Stimulated activated CD4-positive, alpha-beta T cell treated with anti-CD3 and anti-CD28 coated beads, TNF-alpha, amount 100 ng/mL, for 4 hours (primary cell): Measurements from ENCODE around the gene SGK1.
"Not testable (repeated sequence)": the region's sequence is repeated elsewhere in the genome, so short reads cannot be mapped to it uniquely, and the experiment has no call there.

Experiments
- DNase-seq, 3 experiments: peaks; one replicate each; pipeline ENCODE4 v3.0.0-alpha.2; 2020; ENCODE audit warnings: low read depth in 3 of 3

The SGK1 gene

DNA sequence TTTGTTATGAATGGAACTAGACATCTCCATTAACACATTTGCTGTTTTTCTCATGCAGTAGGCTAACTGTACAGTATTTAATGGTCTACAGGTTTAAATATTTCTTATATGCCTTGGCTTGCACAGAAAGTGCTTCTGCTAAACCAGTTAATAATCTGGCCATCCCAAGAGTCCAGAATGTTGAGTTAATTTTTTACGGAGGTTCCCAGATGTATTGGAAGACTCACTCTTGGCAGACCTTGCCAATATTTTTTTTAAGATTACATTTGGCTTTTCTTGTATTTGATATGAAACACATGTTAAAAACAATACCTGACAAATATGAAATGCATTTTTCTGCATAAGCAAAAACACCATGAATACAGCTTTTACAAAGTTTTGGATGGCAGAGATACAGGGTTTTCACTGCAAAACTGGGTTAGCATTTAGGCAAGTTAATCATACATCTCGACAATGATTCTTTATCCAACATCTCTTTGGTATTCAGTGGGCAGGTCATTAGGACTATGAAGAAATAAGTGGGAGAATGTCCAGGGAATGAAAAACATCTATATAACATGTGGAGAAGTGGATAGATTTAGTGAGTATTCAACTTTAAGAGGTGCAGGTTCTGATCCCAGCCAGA lies 94.0 kb downstream of the SGK1 start:
- DNase-seq = no peak

DNA sequence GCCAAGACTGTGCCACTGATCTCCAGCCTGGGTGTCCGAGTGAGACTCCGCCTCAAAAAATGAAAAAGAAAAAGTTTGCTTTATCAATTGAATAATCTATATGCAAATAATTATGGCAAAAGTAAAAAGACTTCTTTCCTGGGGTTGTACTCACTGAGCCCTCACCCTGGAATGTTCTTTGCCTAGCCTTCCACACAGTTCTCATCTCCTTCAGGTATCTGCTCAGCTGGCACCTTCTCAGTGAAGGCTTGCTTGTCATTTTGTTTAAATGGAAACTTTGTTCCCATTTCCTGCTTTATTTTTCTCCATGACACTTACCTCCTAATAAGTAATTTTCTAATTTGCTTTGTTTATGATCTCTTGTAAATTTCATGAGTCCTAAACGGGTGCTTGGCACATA lies 96.7 kb downstream of the SGK1 start:
- no peak for DNase-seq

DNA sequence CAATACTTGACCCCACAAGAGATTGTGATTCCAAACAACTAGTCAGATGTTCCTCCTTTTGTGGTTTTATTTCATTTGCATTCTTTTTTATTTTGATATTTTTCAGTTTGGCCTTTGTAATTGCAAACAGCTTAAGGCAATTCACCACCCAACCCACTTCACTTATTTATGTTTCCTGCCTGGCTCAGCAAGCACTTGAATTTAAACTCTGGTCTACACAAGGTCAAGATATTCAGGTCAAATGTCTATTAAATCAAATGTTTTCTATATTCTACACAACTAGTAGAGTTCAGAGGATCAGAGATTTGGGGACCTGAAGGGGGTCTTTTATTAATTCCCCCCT lies 100.1 kb downstream of the SGK1 start:
- DNase-seq = no peak

DNA sequence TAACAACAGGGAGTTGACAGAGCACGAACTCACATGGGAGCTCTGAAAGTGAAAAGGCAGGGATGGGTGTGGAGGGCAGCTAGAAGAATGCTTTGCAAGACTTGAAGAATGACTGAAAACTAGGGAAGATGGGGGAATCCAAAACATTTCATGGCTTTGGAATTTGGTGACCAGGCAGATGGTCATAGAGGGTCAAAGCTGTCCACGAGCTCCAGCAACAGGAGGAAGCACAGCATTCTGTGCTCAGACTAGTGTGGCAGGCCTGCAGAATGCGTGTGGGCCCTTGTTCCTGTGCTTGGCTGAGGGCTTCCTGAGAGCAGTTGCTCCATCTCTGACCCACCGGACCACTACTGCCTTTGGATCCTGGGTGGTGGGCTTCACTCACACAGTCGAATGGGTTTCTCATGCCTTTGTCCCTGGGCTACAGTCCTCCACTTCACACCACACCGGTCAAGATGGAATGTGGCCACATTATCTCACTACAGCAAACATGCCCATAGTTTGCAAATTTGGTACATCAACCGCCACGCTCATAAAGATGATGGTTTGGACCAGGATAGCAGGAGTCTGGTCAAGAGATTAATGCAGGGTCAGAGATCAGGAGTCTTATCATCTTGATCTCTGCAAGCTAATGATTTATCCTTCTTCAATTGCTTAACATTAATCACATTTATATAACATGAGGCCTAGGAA lies 100.7 kb downstream of the SGK1 start:
- DNase-seq = no peak

DNA sequence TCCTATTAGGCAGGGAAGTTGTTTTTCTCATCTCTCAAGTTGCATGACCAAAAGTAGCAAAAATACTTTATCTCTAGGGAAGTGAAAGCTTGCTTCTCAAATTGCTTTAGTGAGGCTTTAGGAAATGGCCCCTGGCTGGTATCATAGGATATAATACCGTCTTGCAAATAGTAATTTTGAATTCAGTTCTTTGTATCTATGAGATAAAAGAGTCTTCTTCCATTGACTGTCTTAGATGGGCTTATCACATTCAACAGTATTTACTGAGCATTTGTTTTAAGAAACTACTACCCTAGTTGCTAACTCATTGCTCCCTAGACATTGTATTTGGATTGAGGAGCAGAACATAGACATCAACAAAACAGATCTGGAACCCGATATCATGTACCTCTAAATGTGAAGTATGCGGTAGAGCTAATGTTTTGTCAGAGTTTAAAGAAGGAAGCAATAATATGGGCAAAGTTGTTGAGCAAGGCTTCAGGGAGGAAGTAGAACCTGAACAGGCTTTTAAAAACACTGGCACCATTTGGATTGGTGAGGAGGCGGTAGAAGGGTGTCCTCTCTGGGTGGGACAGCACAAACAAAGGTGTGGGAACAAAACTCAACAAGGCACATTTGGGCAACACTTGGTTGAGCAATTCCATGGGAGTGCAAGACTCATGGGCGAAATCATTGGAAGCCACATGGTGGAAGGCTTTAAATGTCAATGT lies 101.5 kb downstream of the SGK1 start:
- DNase-seq = no peak

DNA sequence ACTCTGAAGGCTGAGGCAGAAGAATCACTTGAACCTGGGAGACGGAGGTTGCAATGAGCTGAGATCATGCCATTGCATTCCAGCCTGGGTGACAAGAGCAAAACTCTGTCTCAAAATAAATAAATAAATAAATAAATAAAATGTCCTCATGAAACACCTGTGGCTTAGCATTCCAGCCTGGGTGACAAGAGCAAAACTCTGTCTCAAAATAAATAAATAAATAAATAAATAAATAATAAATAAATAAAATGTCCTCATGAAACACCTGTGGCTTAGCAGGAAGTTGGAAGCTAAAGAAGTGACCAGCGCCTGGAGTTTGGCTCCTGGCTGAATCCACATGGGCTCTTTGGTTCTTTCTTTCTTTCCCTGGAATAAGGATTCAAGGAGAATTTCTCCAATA lies 104.5 kb downstream of the SGK1 start:
- DNase-seq = not testable (repeated sequence)

DNA sequence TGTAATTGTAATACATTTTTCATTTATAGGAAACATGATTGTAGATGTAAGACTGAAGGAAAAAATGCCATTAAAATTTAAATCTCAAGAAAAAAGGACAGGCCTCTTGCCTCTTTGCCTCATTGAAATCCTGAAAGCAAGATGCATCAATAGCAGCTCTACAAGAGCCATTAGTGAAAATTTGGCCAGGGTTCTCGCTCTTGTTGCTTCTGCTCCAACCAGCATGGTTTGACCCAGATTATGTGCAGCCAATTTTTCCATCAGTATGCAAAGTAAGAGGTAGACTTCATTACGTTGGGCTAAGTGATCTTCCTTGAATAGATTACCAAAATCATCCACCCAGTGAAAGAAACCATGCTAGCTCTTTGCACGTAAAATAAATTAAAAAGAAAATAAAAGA lies 106.6 kb downstream of the SGK1 start:
- DNase-seq = no peak

DNA sequence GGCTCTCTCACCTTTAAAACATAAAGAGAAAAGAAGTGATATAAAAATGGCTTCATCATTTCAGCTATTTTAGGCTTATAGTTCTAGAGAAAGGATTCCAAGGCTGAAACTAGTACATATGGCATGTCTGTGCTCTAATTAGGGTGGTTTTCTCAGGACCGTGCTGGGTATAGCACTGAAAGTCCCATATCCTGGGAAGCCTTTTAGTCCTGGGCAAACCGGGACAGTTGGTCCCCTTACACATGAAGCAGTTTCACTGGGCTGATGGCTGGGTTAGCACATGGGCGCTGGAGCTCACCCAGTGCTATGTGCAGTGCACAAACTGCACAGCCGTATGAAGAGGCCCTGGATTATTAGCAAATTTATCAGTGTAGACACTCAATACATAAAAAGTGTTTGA lies 110.5 kb downstream of the SGK1 start:
- no peak for DNase-seq

DNA sequence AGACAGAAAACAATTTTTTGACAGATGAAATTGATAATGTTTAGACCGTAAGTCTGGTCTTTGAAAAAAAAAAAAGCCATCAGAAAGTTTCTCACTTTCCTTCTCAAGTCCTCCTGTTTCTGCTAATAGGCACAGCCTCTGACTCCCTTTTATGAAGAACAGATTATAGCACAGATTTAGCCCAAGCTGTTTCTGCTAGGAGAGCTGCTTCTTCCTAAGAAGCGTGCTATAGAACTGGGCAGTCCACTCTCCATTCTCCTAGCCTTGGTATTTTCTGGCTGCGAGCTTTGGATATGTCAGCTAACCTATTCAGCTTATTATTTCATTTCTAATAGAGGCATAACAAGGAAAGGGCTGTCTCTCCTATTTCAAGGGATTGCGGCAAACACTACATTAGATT lies 112.5 kb downstream of the SGK1 start:
- no peak for DNase-seq

DNA sequence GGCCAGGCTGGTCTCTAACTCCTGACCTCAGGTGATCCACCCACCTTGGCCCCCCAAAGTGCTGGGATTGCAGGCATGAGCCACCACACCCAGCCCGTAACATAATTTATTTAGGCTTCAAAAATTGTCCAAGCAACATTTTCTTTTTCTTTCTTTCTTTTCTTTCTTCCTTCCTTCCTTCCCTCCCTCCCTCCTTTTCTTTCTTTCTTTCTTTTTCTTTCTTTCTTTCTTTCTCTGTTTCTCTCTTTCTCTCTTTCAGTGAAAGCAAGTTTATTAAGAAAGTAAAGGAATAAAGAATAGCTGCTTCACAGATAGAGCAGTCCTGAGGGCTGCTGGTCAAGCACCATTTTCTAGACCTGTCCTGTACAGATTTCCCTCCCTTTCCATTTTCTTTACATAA lies 113.2 kb downstream of the SGK1 start:
- not testable (repeated sequence) for DNase-seq

DNA sequence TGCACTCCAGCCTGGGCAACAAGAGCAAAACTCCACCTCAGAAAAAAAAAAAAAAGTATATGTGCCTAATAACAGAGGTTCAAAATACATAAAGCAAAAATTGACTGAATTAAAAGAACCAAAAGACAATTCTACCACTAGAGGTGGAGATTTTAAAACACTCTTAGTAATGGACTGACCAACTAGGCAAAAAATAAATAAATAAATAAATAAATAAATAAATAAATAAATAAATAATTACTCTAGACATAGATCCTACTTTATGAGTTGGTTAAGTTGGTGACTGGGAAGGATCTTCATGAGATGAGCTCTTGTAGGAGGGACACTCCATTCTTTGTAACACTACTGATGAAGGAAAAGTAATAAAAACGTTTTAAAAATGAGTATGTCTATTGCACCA lies 113.9 kb downstream of the SGK1 start:
- no peak for DNase-seq

DNA sequence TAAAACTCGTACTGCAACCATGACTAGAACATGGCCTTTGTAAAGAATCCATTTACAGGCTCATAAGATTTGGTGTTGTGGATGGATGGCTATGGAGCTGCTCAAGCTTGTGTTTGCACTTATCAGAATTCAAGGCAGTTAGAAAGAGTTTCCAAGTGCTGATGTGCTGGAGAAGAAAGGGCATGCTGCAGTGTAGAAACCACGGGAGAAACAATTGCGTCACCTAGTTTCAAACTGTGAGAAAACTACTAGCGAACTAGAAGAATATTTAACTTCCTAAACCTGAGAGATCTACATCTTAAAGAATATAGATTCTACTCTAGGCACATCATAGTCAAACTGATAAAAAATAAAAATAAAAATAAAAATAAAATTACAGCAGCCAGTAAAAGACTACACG lies 116.2 kb downstream of the SGK1 start:
- no peak for DNase-seq

DNA sequence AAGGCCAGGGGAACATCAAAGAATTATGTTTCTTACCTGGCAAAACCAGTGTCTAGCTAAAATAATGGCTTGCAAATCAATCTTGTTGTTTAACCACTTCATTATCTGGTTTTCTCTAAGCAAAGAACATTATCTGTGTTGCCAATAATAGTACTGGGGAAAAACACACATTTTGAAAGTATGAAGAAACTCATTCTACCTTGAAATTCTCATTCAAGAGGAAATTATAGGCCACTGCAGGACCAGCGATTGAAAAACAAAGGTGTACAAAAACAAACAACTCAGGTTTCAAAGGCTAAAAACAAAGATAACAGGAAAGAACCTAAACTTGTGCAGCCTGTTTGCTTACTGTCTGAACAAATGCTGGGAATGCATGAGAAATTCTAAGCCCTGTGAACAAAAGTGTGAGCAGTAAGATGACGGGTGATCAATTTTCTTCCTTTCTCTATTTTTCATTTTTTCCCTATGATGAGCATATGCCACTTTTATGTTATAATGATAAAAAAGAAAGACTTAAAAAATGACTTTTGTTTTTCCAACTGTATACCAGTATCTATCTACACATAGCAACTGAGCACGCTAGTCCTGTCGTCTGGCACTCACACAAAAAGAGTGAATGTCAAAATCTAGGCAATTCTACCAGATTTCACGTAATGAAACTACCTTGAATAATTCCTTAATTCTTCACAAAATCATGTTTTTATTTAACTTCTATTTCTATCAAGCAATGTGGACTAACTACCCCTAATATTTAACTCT lies 117.9 kb downstream of the SGK1 start:
- no peak for DNase-seq

DNA sequence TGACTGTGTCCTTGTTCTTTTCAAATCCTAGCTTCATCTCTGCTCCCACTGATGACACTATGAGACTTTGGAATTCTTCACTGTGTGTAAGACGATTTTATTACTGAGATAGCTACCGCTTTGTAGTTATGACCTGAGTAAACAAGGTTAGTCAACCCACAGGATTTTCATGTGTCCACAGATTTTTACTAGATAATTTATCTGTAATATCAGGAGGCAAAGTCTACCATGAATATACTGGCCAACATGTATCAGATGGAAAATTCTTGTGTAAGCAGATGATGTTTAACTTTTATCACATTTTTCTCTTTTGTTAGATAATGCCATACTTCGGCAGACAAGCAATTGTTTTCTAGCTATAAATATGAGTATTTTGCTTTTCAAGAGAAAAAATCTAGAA lies 119.8 kb downstream of the SGK1 start:
- no peak for DNase-seq

DNA sequence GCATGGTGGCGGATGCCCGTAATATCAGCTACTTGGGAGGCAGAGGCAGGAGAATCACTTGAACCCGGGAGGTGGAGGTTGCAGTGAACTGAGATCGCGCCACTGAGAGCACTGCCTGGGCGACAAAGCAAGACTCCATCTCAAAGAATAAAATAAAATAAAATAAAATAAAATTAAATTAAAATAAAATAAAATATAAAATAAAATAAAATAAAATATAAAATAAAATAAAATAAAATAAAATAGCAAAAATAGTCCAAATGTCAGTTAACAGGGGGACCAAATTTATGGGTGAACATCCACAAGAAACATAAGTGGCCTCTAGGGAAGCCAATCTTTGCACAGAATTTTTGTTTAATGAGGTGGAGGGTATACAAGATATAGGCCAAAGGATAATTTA lies 120.2 kb downstream of the SGK1 start:
- DNase-seq = not testable (repeated sequence)

DNA sequence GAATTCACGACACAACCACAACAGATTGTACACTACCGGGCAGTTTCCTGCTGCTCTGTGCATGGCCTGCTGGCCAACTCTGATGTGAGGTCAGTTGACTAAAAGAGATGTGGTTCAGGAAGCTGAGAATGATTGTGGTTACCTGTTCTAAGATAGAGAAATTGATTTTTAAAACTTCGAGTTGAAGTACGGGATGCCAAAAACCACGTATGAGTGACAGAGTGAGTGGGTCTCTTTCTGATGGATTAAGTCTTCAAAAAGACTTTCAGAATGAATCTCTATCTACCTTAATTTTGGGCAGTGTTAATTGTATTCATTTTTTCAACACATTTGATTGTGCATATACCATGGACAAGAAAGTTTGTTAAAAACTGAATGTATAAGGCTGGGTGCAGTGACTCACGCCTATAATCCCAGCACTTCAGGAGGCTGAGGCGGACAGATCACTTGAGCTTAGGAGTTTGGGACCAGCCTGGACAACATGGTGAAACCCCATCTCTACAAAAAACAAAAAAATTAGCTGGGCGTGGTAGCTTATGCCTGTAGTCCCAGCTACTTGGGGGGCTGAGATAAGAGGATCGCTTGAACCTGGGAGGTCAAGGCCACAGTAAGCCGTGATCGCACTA lies 121.2 kb downstream of the SGK1 start:
- DNase-seq = no peak

DNA sequence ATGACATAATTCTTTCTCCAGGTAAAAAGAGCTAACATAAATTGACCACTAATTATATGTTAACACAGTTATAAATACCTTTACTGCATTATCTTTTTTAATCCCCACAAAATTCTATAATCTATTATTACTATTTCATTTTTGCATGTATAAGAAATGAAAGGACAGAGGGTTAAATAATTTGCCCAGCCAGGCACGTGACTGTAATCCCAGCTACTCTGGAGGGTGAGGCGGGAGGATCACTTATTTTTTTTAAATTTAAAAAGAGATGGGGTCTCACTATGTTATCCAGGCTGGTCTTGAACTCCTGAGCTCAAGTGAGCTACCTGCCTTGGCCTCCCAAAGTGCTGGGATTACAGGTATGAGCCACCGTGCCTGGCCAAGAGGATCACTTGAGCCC lies 121.9 kb downstream of the SGK1 start:
- no peak for DNase-seq

DNA sequence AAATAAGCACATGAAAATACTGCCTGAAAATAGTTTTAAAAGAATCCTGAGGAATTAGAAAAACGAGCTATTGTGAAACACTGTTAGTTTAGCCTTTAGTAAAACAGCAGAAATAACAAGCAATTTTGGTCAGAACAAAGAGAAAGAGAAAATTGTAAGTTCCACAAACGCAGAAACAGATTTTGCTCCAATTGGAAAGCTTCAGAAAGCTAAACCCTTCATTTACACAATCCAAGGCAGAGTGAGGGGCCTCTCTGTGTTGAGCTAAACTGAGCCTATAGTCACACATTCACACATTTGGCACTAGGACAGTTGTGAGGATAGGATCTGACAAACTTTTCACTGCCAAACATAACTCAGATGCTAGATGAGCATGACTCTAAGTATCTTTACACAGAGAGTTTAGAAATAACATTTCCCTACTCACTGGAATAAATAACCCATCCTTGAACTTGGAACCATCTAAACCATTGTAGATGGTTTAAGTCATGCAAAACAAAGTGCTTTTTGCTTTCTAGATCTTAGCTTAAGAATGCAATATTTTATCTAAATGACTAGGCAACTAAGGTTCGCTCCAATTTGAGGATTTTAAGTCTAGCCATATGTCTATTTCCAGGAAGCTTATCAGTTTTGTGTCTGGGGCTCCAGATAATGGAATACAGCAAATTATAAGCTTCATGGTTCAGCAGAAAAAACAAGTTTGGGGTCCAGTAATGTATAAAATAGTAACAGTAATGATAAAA lies 122.6 kb downstream of the SGK1 start:
- no peak for DNase-seq

DNA sequence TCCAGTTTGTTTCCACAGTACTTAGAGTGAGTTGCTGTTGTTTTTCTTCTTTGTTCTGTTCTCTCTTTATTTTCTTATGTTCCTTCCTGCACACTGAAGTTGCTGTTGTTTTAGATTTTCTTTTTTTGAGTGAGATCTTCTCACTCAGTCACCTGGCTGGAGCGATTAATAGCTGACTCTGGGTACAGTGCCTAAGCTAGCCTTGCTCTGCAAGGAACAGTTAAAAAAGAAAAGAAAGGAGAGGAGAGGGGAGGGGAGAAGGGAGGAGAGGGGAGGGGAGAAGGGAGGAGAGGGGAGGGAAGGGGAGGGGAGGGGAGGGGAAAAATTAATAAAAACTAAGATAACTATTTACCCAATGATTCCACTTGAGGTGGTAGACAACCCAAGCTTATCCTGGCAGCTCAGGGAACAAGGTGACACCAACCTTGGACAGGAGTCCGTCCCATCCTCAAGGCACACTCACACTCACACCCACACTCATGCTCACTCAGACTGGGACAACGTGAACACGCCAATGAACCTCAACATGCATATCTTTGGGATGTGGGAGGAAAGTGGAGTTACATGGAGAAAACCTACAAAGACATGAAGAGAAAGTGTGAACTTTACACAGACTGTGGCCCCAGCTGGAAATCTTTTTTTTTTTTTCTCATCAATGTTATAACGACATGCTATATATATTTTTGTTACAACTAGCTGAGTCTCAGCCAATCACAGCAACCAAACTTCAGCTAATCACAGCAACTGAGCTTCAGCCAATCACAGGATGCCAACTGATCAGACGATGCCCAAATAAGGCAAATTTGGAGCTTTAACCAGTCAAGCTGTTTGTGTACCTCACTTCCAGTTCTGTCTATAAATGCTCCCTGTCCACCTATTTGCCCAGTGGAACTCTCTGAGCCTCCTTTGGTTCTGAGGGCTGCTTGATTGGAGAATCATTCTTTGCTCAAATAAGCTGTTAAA lies 124.1 kb downstream of the SGK1 start:
- DNase-seq = no peak

DNA sequence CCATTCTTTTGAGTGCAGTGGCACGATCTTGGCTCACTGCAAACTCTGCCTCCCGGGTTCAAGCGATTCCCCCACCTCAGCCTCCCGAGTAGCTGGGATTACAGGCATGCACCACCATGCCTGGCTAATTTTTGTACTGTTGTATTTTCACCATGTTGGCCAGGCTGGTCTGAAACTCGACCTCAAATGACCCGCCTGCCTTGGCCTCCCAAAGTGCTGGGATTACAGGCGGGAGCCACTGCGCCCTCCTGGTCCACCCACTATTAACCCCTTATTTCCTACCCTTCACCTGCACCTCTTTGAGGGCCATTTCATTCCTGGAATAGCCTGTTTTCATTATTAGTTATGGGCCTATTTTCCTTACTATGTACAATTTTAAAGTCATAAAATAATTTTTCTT lies 125.3 kb downstream of the SGK1 start:
- DNase-seq = not testable (repeated sequence)
